Ecto neural progenitor cell (in vitro differentiated cells): ENCODE data around the gene KCNJ15.
A peak's percentile ranks its signal among the peaks of the same experiment; 100 is the strongest.
"Not testable (repeated sequence)": the region's sequence is repeated elsewhere in the genome, so short reads cannot be mapped to it uniquely, and the experiment has no call there.

ENCODE experiments used
- DNase-seq: peaks from one replicate; pipeline ENCODE4 v3.0.0-alpha.2; 2018; ENCODE audit warnings: low spot score

KCNJ15 gene

DNA sequence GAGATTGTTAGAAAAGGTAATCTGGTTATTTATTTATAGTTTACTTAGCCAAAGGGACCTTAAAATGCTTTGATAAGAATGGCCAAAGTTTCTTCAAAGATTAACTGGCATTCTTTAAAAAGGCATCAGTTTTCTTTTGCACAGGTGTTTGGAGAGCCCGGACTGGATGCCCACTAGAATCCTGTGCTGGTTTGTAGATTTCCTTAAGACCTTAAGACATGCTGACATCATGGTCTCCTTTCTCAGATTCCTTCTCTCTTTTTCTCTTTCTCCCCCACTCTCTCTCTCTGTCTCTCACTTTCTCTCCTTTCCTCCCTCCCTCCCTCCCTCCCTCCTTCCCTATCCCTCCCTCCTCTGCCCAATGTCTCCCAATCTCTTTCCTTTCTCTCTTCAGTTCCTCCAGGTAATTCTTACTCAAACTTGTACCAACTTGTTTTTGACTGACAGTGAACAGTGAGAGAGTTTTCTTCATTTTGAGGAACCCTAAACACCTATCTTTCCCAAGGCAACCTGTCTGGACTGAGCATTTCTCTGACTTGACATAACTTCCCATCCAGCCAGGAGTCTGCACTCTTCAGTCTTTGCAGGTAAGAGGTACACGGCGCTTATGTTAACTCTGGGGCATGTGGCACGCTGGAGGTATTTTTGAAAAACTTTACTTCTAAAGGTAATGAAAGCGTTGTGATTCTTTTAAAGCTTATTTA is at the start of gene KCNJ15:
Gene KCNJ15, plus strand, starts transcription at position 393 of the 704 bp plus-strand sequence. CDS start 42,271 bp downstream, outside the sequence.
- DNase-seq: no peak

DNA sequence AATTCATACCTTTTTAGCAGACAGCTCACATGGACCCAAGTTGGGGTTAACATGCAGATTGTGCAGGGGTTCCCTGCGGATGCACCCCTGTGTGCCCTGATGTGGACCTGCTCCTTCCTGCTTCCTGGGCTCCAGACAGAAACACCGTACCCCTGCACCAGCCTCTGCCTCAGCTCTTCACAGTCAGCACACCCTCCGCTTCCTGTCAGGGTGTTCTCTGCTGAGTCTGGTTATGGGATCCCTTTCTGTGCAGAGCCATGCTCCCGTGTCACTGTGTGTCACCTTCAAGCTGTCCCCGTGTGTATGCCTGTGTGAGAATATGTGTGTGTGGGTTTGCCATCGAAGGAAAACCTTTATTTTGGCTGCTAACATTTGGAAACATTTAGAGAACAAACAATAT is 48.7 kb upstream of the KCNJ15 start:
- no peak for DNase-seq

DNA sequence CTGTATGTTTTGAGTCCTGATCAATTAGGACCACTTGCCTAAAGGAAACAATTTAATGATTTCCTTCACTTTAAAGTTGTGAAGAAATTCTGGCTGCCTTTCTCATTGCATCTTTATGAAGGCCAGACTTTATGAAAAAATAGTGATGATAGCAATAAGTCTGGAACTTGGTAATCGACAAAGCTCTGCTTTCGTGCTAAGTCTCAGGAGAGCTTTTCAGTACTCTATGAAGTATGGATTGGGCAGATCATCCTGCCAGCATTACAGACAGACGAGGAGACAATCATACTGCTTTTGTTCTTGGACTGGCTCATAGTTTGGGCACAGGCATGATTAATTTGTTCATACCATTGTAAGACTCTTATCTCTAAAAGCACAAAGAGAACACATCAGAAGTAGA is 45.5 kb upstream of the KCNJ15 start:
- no peak for DNase-seq

DNA sequence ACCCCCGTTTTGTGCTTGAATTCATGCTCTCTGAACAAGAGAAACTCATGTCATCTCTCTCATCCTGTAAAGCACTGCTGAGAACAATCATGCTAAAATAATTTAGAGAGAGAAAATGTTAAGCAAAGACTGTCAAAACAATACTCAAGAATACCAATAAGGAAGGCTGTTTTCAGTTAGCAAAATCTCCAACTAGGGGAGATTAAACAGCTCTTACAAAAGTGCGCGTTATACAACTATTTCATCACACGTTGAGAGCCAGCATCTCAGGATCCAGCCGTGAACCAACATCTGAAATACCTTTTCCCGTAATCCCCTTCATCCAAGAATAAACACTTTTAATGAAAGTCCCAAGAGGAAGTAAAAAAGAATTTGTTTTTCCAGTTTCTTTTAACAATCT is 44.1 kb upstream of the KCNJ15 start:
- no peak for DNase-seq

DNA sequence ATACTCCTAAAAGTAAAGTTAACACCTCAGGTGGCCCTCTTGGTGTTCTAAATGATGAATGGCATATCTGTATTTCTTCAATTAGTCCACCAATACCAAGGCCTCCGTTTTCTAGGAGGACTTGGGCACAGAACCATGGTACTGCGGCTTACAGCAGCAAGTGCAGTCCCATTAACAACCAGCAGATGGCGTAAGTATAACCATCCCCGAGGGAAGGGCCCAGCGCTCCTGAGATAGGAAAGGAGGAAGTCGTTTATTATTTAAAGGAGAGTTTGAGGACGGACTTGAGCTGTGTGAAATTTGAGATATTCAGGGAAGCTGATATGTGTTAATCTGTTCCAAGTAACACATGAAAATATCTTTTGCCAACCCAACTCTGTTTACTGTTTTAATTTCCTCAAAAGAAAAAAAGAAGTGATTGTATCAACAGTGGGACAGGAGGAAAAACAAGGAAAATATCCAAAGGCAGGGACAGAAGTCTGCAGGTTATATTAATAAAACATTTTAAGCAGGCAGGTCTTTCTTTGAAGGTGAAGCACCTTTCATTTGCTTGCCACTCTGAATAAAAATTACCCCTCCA is 37.7 kb upstream of the KCNJ15 start:
- peak; percentile 64 for DNase-seq

DNA sequence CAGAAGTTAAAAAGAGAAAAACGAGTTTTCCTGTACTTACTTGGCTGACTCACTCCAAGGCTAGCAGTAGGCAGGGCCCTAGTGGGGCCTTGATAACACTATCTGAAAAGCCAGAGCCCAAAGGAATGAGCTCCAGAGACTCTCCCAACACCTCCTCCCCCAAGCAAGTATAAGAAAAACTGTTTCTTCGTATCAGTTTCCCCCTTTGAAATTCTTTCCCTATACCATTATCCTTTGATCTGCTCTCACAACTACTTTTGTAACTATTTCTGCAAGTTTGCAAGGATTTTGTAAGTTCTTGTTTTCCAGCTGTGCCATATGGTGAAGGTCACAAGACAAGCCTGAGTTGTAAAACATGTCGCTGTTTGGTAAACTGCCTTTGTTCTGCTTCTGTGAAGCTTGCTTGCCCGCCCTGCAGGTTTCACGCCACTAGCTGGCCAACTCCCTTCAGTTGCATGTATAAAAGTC is 36.5 kb upstream of the KCNJ15 start:
- no peak for DNase-seq

DNA sequence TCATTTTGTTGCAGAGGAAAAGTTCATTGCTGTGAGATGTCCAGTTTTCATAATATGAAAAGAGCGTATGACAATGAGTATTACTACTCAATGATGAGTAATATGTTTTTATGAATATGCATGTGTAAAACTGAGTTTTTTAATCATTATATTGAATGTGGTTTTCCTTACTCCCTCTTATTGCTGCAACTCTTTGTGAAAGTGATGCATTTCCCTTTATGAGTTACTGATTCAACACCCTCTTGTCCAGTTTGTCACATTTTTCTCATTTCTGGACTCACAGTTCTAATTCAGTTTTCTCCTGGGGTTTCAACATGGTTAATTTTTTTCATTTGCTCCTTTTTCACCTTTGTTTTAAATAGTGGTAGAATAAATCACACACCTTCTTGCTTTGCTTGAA is 35.2 kb upstream of the KCNJ15 start:
- no peak for DNase-seq

DNA sequence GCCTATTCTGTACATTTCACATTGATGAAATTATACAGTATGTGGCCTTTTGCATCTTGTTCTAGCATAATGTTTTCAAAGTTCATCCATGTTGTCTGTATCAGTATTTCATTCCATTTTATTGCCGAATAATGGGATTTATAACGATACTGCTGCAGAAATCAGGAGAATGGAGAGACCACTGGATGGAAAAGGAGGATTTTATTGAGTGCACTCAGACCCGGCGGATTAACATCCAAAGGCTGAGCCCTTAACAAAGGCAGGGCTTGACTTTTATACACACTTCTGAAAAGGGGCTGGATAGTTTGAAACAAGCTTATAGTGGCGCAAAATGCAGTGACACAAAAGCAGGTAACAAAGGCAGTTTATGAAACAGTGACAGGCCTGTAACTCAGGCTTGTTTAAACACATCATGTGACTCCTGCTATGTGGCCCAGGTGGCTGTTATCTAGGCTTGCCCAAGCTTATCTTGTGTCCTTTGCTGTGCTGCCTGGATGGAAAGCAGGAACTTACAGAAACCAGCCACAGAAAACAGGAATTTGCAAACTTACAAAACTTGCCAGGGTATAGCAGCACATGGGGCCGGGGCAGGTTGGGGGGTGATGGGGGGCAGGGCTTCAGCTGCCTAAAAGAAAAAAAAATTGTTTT is 32.8 kb upstream of the KCNJ15 start:
- DNase-seq: no peak

DNA sequence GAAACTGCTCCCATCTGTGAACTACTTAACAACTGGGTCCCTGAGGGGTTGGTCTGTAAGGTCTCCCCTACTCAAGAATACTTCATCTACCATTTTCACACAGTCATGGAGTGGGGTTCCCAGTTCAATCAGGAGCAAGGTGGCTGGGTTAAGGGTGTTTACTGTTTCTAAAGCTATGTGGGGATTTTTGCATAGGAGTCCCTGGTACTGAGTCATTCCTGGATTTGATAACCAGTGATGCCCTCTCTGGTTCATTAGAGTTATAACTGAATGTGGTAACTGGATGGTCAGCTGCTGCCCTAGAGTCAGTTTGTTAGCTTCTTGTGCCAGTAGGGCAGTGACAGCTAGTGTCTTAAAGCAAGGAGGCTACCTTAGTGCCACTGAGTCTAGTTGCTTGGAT is 29.4 kb upstream of the KCNJ15 start:
- no peak for DNase-seq

DNA sequence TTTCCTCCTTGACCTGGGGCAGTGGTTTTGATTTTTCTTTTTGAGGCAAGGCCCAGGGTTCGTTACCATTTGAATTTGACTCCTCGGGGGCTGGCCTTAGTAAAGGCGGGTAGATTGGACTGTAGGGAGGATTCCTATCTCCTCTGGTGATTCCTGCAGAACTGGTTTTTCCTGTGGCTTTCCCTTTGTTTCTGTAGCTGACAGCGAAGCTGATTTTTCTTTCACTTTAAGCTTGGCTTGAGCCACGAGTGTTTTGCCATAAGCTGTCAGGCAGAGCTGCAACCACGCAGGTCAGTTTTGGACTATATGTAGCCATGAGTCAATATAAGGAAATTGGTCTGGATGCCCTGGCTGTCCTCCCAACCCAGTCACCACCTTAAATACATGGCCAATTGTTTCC is 28.7 kb upstream of the KCNJ15 start:
- no peak for DNase-seq

DNA sequence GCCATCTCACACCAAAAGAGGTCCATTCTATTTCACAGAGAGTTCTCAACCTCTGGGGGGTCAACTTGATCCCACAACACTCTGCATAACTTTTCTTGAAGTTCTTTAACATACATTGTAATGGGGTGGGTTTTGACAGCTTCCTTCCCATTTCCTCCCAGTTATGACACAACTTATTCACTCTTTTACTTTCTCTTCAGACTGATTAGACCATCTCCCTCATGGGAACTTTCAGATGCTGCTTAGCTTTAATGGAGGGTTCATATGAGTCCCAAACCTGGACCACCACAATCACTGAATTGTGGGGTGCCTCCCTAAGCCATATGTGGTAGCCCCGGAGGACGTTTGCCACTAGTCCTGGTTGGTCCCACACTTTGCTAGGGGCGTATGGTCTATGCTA is 28.3 kb upstream of the KCNJ15 start:
- no peak for DNase-seq

DNA sequence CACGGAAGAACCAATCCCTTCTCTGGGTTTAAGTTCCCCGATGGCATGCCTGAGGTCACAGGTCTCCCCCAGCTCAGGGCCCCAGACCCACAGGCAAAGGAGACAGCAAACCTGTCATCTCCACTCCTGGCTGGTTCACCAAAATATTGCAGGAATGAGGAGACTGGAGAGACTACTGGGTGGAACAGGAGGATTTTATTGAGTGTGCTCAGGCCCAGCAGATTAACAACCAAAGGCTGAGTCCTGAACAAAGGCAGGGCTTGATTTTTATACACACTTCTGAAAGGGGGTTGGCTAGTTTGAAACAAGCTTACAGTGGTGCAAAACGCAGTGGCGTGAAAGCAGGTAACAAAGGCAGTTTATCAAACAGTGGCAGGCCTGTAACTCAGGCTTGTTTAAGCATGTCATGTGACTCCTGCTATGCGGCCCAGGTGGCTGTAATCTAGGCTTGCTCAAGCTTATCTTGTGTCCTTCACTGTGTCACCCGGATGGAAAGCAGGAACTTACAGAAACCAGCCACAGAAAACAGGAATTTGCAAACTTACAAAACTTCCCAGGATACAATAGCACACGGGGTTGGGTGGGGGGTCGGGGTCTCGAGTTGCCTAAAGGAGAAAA is 27.4 kb upstream of the KCNJ15 start:
- no peak for DNase-seq

DNA sequence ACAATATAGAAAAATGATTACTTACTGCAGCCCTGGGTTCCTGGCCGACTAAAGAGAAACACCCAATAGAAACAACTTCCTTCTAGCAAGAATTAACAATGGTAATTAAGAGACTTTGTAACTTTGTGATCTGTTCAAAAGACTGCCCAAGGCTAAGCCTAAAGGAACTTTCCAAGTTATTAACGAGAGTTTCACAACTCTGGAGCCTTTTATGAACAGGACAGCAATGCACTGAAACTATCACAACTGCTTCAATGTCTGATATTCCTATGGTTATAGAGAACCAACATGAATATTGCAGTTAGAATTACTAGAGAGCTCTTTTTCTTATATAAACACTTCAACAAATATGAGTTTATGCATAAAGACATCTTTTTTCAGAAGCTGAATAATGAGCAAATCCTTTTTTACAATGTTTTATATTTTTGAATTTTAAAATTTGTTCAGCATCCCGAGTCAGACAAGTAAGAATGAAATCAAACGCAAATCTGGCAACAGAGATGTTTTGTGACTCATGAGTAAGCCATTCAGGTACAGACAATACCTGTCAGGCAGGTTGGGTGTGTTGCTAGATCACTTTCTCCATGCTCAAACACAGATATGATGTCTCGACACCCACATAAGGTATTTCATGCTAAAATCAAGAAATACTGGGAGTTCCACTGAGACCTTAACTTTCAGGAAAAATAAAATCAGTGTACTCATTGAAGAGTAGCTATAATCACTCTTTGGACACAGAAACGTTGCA is 22.2 kb upstream of the KCNJ15 start:
- DNase-seq: no peak

DNA sequence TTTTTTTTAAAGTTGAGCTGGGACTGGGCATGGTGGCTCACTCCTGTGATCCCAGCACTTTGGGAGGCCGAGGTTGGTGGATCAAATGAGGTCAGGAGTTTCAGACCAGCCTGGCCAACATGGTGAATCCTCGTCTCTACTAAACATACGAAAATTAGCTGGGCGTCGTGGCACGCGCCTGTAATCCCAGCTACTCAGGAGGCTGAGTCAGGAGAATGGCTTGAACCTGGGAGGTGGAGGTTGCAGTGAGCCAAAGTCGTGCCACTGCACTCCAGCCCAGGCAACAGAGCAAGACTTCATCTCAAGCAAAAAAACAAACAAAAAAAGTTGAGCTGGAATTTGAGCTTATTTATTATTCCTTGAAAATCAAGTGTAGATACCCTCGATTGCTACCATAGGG is 21.5 kb upstream of the KCNJ15 start:
- not testable (repeated sequence) for DNase-seq

DNA sequence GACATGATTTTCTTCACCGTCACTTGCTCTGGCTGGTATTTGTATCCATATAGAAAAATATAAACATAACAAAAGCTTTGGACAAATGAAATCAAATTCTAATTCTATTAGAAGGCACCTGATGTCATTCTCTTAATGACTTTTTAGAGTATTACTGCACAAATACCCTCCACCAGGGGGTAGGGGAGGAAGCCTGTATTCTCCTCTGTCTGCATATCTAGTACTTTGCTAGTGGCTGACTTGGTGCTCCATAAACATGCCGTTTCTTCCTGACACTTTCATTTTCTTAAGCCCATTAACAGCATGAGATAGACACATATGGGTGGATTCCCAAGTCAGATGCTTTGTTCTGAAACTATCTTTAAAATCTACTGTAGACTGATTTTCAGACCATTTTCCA is 20.6 kb upstream of the KCNJ15 start:
- no peak for DNase-seq

DNA sequence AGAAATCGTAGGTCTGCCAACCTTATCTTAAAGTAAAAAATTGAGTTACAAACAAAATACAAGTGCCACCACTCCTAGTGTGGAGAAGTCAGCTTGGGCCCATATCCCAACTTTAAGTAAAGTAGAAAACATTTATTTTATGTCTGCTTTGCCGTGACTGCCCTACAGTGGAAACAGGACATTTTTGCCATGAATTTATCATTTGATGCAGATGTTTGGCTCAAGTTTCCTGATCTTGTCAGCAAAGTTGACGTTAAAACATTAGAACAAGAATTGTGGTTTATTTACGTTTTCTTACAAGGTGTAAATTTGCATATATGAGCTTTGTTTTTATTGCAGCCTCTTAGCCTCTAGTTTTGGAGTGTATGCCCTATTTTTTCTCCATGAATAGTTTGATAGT is 17.1 kb upstream of the KCNJ15 start:
- DNase-seq: no peak

DNA sequence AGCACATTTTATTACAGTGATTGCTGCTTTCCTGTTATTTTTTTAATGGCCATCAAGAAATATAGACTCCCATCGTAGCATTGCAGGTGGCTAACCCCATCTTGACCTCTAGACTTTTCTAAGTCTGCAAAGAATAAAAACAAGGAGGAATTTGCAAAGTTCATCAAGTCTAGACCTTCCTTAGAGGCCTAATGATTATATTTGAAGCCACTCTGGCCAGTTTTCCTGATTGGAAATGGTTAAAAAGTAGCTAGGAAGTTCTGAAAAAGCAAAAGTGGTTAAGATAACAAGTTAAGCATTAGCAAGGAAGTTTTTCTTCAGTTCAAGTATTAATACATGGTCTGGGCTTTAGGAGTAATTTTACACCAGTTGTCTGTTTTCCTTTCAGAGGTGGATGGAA is 16.7 kb upstream of the KCNJ15 start:
- DNase-seq: no peak

DNA sequence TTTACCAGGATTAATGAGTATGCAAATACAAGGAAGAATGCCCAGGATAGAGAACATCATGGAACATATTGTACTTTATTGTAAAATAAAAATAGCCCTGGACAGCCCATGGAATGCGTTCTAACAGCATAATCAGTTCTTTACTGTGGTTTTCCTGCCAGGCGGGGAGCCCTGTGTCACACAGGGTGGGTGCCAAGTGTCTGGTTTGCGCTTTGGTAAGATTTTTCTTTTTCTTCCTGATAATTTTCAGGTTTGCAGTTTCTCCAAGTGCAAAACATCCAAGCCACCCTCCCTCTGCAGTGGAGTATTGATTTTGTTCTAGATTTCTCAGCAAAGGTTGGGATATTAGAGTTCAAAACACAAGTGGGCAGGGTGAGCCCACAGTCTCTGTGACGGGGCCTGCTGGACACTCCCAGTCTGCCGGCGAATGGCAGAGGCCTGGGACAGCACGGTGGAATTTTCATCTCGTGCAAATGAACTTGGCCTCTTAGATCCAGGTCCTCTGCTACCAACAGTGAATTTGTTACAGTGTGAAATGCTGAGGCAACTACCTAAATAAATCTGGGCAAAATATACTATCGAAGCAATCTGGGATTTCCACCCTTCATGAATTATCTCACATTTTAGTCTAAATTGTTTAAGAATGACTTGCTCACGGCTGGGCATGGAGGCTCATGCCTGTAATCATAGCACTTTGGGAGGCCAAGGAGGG is 15.6 kb upstream of the KCNJ15 start:
- DNase-seq: no peak

DNA sequence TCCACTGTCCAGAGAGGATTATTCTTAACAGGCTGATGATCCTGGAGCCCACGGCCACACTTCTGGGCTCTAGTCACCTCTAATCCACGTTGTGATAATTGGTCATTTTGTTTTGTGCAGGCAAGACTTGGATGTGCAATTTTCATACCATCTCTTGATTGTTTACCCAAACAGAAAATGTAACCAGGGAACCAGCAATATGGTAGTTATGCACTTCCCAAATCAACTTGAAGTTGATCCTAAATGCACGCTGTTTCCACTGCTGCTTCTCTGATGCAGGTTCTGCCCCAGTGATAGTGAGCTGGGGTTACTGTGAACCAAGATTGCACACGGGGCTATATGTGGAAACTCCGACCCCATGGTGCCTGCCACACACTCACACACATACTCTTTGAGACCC is 14.7 kb upstream of the KCNJ15 start:
- no peak for DNase-seq

DNA sequence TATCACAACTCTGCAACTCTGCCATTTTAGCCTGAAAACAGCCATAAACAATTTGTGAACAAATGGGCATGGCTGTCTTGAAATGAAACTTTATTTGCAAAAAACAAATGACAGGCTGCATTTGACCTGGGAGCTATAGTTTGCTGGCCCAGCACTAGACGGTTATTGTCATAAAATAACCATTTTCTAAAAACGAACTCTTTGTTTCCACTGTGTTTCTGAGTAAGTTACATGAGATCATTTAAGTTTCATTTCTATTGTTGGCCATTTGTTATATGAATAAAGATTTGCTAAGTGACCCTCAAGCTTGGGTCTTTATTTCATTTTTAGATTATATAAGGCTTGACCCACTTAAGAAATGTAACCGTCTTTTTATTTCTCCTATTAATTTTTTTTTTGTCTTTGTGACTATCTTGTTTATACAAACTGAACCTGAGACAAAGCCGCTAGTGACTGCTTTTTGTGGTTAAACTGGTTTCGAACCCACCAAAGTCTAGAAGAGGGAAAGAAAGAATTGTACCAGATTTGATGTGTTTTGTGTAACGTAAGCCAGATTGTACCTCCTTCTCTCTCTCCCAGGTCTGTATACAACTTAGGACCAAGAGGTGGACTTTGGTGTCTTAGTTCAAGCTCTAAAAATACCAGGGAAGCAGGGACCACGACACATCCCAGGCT is 12.9 kb upstream of the KCNJ15 start:
- no peak for DNase-seq

DNA sequence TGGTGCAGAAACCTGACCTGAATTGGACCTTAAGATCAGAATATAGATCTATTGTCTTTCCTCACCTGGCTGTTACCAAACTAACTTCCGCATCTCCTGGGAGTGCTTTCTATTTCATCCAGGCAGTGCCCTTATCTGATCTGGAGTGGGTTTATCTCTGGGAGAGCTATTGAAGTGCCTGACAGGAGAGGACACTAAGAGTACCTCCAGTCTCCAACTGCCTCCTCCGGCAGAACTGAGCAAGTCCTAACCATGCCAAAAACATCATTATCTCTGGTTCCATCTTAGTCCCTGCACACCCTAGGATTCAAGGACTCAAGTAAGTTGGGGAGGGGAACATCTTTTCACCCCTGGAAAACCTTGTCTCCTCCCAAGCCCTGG is 12.4 kb upstream of the KCNJ15 start:
- no peak for DNase-seq
